K562 (cell line): ENCODE data around the gene AGRN. TPM values are rescaled to one million over a fixed set of nuclear protein-coding genes. Genes with fewer than 3 reads are reported as not detected.

Experiments
- ATF6 ChIP-seq: sonication (generic); formaldehyde crosslinking; IDR thresholded peaks from 2 replicates; pipeline ENCODE4 v1.4.0; 2020; ENCODE audit warnings: mild to moderate bottlenecking, missing genetic modification reagents
- BDP1 ChIP-seq: IDR thresholded peaks from 3 replicates; pipeline ENCODE4 v1.6.1; 2011; ENCODE audit not compliant: insufficient read length, insufficient read depth
- CBX3 ChIP-seq, 2 experiments: IDR thresholded peaks; 1 replicate in 1 of 2; 2 replicates in 1 of 2; pipeline ENCODE4 v1.6.1; 2012; ENCODE audit warnings: inconsistent platforms in 2 of 2, low read length in 2 of 2, borderline replicate concordance in 1 of 2, control low read depth in 1 of 2
- CREB1 ChIP-seq, 2 experiments: sonication (generic) in 1 of 2; formaldehyde crosslinking in 1 of 2; IDR thresholded peaks; 2 replicates each; pipeline versions ENCODE4 v1.6.1 to v1.8.0; 2012 to 2022; ENCODE audit warnings: inconsistent platforms in 1 of 2, mild to moderate bottlenecking in 1 of 2, missing genetic modification reagents in 1 of 2, moderate library complexity in 1 of 2
- CREB3 ChIP-seq: fragments of 450-650 bp; conservative IDR thresholded peaks from 2 replicates; pipeline ENCODE4 v1.6.1; 2016; ENCODE audit warnings: missing genetic modification characterization, low read depth, mild to moderate bottlenecking, missing compliant biosample characterization, moderate library complexity
- ELF2 ChIP-seq: fragments of 250-450 bp; sonication (Bioruptor Pico); IDR thresholded peaks from 2 replicates; pipeline ENCODE4 v1.5.0; 2021; ENCODE audit warnings: mild to moderate bottlenecking
- ERF ChIP-seq: fragments of 450-650 bp; formaldehyde crosslinking; IDR thresholded peaks from 2 replicates; pipeline ENCODE4 v1.4.0; 2020; ENCODE audit warnings: mild to moderate bottlenecking, mixed read lengths
- HMGXB4 ChIP-seq: sonication (generic); formaldehyde crosslinking; IDR thresholded peaks from 2 replicates; pipeline ENCODE4 v1.8.1; 2023; ENCODE audit warnings: mild to moderate bottlenecking, missing genetic modification reagents
- MXI1 ChIP-seq: IDR thresholded peaks from 2 replicates; pipeline ENCODE4 v1.6.1; 2011; ENCODE audit warnings: low read depth, mild to moderate bottlenecking, improper control_type of control experiment, low read length
- NCOA4 ChIP-seq: fragments of 450-650 bp; IDR thresholded peaks from 2 replicates; pipeline ENCODE4 v1.6.1; 2018; ENCODE audit warnings: mild to moderate bottlenecking; ENCODE audit not compliant: partially characterized antibody
- NR2F6 ChIP-seq: fragments of 450-650 bp; formaldehyde crosslinking; IDR thresholded peaks from 2 replicates; pipeline ENCODE4 v1.4.0; 2020; ENCODE audit warnings: mild to moderate bottlenecking
- ZBTB17 ChIP-seq: fragments of 450-650 bp; formaldehyde crosslinking; IDR thresholded peaks from 2 replicates; pipeline ENCODE4 v1.4.0; 2020; ENCODE audit warnings: mild to moderate bottlenecking
- ZBTB33 ChIP-seq: sonication (generic); formaldehyde crosslinking; IDR thresholded peaks from 2 replicates; pipeline ENCODE4 v1.8.1; 2023; ENCODE audit warnings: mild to moderate bottlenecking, missing genetic modification reagents
- ZFP1 ChIP-seq: fragments of 450-650 bp; formaldehyde crosslinking; IDR thresholded peaks from 2 replicates; pipeline ENCODE4 v1.4.0; 2020; ENCODE audit warnings: mild to moderate bottlenecking, mixed read lengths
- ZFX ChIP-seq: sonication (generic); formaldehyde crosslinking; IDR thresholded peaks from 2 replicates; pipeline ENCODE4 v1.8.0; 2022; ENCODE audit warnings: mild to moderate bottlenecking, missing genetic modification reagents, moderate library complexity
- ZNF197 ChIP-seq: fragments of 200-800 bp; sonication (Bioruptor generic); IDR thresholded peaks from 2 replicates; pipeline ENCODE4 v1.6.1; 2016; ENCODE audit warnings: low read depth, missing genetic modification characterization, missing compliant biosample characterization
- polyA plus RNA-seq, 8 experiments: library from polyadenylated mRNA; depleted of rRNA in 4 of 8; stranded (reverse) in 5 of 8; unstranded in 3 of 8; fragments of >200 nt; fragmentation: Nextera tagmentation in 2 of 8; fragmentation: Illumina TruSeq in 1 of 8; extraction: Ambion mirVana in 2 of 8; extraction: Trizol in 1 of 8; gene quantifications; 2 replicates each; pipeline versions ENCODE4 v1.2.1 to v1.2.3, GENCODE V29; 2011 to 2014; ENCODE audit warnings: inconsistent platforms in 1 of 8, missing spikeins in 1 of 8
- total RNA-seq, 7 experiments: library from RNA; depleted of rRNA in 6 of 7; stranded (reverse); fragments of >200 nt in 6 of 7; fragmentation: Illumina TruSeq in 2 of 7; extraction: Trizol in 2 of 7; gene quantifications; 2 replicates each; pipeline versions ENCODE4 v1.2.1 to v1.2.3, GENCODE V29; 2011 to 2021; ENCODE audit warnings: low replicate concordance in 1 of 7
- TF ChIP-seq, protein P1 (sequence below): fragments of 200-800 bp; sonication (Bioruptor generic); IDR thresholded peaks from 2 replicates; pipeline ENCODE4 v1.6.1; 2017; ENCODE audit warnings: missing genetic modification characterization, missing compliant biosample characterization

The AGRN gene
- total and polyA plus RNA-seq, 9 of the 15 experiments (the other 6 are each of a cell fraction or from before 2014, with no cell fraction given): 0.04 to 111 (median 18.1) TPM

DNA sequence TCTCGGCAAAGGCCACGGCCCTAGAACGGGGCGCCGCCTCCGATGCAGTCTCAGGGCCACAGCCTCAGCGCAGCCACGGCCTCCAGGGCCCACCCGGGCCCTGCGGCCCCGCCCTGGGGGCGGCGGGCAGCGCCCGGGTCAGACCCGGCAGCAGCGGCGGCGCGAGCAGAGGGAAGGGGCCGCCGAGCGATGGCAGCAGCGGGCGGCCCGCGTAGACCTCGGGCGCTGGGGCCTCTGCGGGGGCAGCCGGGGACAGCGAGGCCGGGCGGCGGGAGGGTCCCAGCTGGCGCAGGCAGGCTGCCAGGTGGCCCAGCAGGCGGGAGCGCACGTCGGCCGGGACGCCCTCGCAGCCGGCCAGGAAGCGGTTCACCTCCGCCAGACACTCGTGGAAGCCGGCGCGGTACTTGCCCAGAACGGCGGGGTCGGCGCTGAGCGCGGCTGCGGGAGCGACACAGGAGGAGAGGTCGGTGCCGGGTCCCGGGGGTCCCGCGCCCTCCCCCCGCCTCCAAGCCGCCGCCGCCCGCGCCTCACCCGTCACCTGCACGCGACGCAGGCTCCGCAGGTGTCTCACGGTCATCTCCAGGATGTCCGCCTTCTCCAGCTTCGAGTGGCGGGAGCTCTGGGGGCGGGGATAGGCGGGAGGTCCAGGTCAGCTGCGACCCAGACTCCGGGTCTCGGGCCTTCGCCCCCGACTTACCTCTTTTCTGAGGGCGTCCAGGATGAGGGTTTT, 20.8 kb upstream of the AGRN start (continued):
- TF ChIP-seq ZBTB33 (CRISPR knock-in tag): no peak
- TF ChIP-seq ZBTB17 (CRISPR knock-in tag): no peak
- TF ChIP-seq CREB3 (tag): no peak
- no peak for TF ChIP-seq BDP1
- TF ChIP-seq NR2F6 (CRISPR knock-in tag): no peak
- no peak for TF ChIP-seq HMGXB4
- TF ChIP-seq ZFP1 (CRISPR knock-in tag): no peak
- no peak for TF ChIP-seq ERF (CRISPR knock-in tag)
- TF ChIP-seq ELF2 (CRISPR knock-in tag): no peak
- no peak; the same call in 1 of the 2 replicates for TF ChIP-seq ZFX (CRISPR knock-in tag)
- TF ChIP-seq, protein P1, sequence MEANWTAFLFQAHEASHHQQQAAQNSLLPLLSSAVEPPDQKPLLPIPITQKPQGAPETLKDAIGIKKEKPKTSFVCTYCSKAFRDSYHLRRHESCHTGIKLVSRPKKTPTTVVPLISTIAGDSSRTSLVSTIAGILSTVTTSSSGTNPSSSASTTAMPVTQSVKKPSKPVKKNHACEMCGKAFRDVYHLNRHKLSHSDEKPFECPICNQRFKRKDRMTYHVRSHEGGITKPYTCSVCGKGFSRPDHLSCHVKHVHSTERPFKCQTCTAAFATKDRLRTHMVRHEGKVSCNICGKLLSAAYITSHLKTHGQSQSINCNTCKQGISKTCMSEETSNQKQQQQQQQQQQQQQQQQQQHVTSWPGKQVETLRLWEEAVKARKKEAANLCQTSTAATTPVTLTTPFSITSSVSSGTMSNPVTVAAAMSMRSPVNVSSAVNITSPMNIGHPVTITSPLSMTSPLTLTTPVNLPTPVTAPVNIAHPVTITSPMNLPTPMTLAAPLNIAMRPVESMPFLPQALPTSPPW: peak; percentile 43
- TF ChIP-seq ATF6 (CRISPR knock-in tag): no peak
- TF ChIP-seq NCOA4: no peak
- TF ChIP-seq CREB1 (IDR thresholded peaks at IDR 0.05): no peak; the same call in none of the 2 replicates
- TF ChIP-seq CREB1 (CRISPR knock-in tag; IDR thresholded peaks at IDR 0.05): peak; percentile 69; the same call in 1 of the 2 replicates
- TF ChIP-seq MXI1: no peak
- peak in 1 of 2 experiments; percentile 25; a peak in 1 of 3 replicates for TF ChIP-seq CBX3 (IDR thresholded peaks at IDR 0.05; ENCODE audit: borderline replicate concordance in 1 of 2, low read length in 2 of 2)
- no peak for TF ChIP-seq ZNF197 (CRISPR knock-in tag)
